Measurements from ENCODE around the gene HEPHL1.

HEPHL1 gene

GRCh38 chr11:94107363-94107762 is 86.2 kb downstream of the HEPHL1 start:
- no peaks in the 10 kb centered on the region for H3K79me2 ChIP-seq (ENCODE audit: insufficient read depth, low read length)
- H3K4me2 ChIP-seq (ENCODE audit: insufficient read depth, low read length): no peak overlapping the region
- H3K4me1 ChIP-seq (ENCODE audit: insufficient read depth, low read length): no peaks in the 10 kb centered on the region
- DNase-seq (no peak), ATAC-seq (ENCODE audit: insufficient read depth, low read depth) (no peak)
- H4K20me1 ChIP-seq (ENCODE audit: insufficient read depth, low read length): no peaks in the 10 kb centered on the region
- H3K9ac ChIP-seq (ENCODE audit: low read depth, low read length): no peak overlapping the region
- H3K36me3 ChIP-seq (ENCODE audit: insufficient read depth, low read length): no peaks in the 10 kb centered on the region
- H3K4me3 ChIP-seq (ENCODE audit: low read depth in 1 of 2, low read length in 2 of 2): no peak overlapping the region
- H2AFZ ChIP-seq (ENCODE audit: low read depth, low read length): no peak overlapping the region
- no peaks in the 10 kb centered on the region for H3K9me3 ChIP-seq (ENCODE audit: insufficient read depth, low read length, severe bottlenecking)
- no peaks in the 10 kb centered on the region for H3K27me3 ChIP-seq (ENCODE audit: insufficient read depth, low read length, poor library complexity)
- H3K27ac ChIP-seq (ENCODE audit: low read length): no peak overlapping the region
- TF ChIP-seq EZH2 (IDR thresholded peaks at IDR 0.05; ENCODE audit: borderline replicate concordance, low read depth, low read length, severe bottlenecking): no peak
- TF ChIP-seq, protein P1, sequence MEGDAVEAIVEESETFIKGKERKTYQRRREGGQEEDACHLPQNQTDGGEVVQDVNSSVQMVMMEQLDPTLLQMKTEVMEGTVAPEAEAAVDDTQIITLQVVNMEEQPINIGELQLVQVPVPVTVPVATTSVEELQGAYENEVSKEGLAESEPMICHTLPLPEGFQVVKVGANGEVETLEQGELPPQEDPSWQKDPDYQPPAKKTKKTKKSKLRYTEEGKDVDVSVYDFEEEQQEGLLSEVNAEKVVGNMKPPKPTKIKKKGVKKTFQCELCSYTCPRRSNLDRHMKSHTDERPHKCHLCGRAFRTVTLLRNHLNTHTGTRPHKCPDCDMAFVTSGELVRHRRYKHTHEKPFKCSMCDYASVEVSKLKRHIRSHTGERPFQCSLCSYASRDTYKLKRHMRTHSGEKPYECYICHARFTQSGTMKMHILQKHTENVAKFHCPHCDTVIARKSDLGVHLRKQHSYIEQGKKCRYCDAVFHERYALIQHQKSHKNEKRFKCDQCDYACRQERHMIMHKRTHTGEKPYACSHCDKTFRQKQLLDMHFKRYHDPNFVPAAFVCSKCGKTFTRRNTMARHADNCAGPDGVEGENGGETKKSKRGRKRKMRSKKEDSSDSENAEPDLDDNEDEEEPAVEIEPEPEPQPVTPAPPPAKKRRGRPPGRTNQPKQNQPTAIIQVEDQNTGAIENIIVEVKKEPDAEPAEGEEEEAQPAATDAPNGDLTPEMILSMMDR (IDR thresholded peaks at IDR 0.05; ENCODE audit: borderline replicate concordance, extremely low read depth, low read length, poor library complexity, severe bottlenecking): no peak

GRCh38 chr11:94111241-94111640 is 90.1 kb downstream of the HEPHL1 start:
- H3K9me3 ChIP-seq (ENCODE audit: insufficient read depth, low read length, severe bottlenecking): no peaks in the 10 kb centered on the region
- no peak overlapping the region for H3K4me3 ChIP-seq (ENCODE audit: low read depth in 1 of 2, low read length in 2 of 2)
- TF ChIP-seq, protein P1 (IDR thresholded peaks at IDR 0.05; ENCODE audit: borderline replicate concordance, extremely low read depth, low read length, poor library complexity, severe bottlenecking): no peak
- TF ChIP-seq EZH2 (IDR thresholded peaks at IDR 0.05; ENCODE audit: borderline replicate concordance, low read depth, low read length, severe bottlenecking): no peak
- DNase-seq (no peak), ATAC-seq (ENCODE audit: insufficient read depth, low read depth) (no peak)
- no peak overlapping the region for H3K27ac ChIP-seq (ENCODE audit: low read length)
- H2AFZ ChIP-seq (ENCODE audit: low read depth, low read length): no peak overlapping the region
- peaks cover 4% of the 10 kb centered on the region for H3K27me3 ChIP-seq (ENCODE audit: insufficient read depth, low read length, poor library complexity)
- no peaks in the 10 kb centered on the region for H3K79me2 ChIP-seq (ENCODE audit: insufficient read depth, low read length)
- no peaks in the 10 kb centered on the region for H4K20me1 ChIP-seq (ENCODE audit: insufficient read depth, low read length)
- no peaks in the 10 kb centered on the region for H3K36me3 ChIP-seq (ENCODE audit: insufficient read depth, low read length)
- H3K4me1 ChIP-seq (ENCODE audit: insufficient read depth, low read length): no peaks in the 10 kb centered on the region
- no peak overlapping the region for H3K4me2 ChIP-seq (ENCODE audit: insufficient read depth, low read length)
- H3K9ac ChIP-seq (ENCODE audit: low read depth, low read length): no peak overlapping the region

GRCh38 chr11:94111660-94112059 is 90.5 kb downstream of the HEPHL1 start:
- H3K4me2 ChIP-seq (ENCODE audit: insufficient read depth, low read length): no peak overlapping the region
- ATAC-seq (ENCODE audit: insufficient read depth, low read depth): no peak
- no peak overlapping the region for H3K9ac ChIP-seq (ENCODE audit: low read depth, low read length)
- no peak overlapping the region for H3K4me3 ChIP-seq (ENCODE audit: low read depth in 1 of 2, low read length in 2 of 2)
- no peaks in the 10 kb centered on the region for H4K20me1 ChIP-seq (ENCODE audit: insufficient read depth, low read length)
- H3K27me3 ChIP-seq (ENCODE audit: insufficient read depth, low read length, poor library complexity): peaks cover 4% of the 10 kb centered on the region
- no peak overlapping the region for H3K27ac ChIP-seq (ENCODE audit: low read length)
- no peaks in the 10 kb centered on the region for H3K79me2 ChIP-seq (ENCODE audit: insufficient read depth, low read length)
- H3K36me3 ChIP-seq (ENCODE audit: insufficient read depth, low read length): no peaks in the 10 kb centered on the region
- no peaks in the 10 kb centered on the region for H3K4me1 ChIP-seq (ENCODE audit: insufficient read depth, low read length)
- DNase-seq: no peak
- no peak overlapping the region for H2AFZ ChIP-seq (ENCODE audit: low read depth, low read length)
- H3K9me3 ChIP-seq (ENCODE audit: insufficient read depth, low read length, severe bottlenecking): no peaks in the 10 kb centered on the region
- TF ChIP-seq, protein P1 (IDR thresholded peaks at IDR 0.05; ENCODE audit: borderline replicate concordance, extremely low read depth, low read length, poor library complexity, severe bottlenecking): no peak
- no peak for TF ChIP-seq EZH2 (IDR thresholded peaks at IDR 0.05; ENCODE audit: borderline replicate concordance, low read depth, low read length, severe bottlenecking)
